ENCODE results near the gene ETFRF1. TPM values are rescaled to one million over a fixed set of nuclear protein-coding genes. Genes with fewer than 3 reads are reported as not detected.

ETFRF1 gene
- 10 to 100 TPM; 33.0 to 64.1 (median 42.0) TPM for polyA plus RNA-seq (ENCODE audit: insufficient read length in 4 of 4)

- peak; percentile 86 to 94 (median 92) for DNase-seq (ENCODE audit: low read depth in 4 of 4, low spot score in 3 of 4)
Measured at GRCh38 chr12:25195056-25195971, at the start of gene ETFRF1, which contains the start of gene DNAI7. Gene ETFRF1, plus strand, starts transcription at chr12:25195237. Its CDS starts 8,720 bp downstream, at chr12:25203957. Gene DNAI7, minus strand, starts transcription at chr12:25195160. Its CDS starts 82 bp downstream, at chr12:25195078.

GRCh38 chr12:25146686-25147085, 48.4 kb upstream of the ETFRF1 start:
- DNase-seq (ENCODE audit: low read depth in 4 of 4, low spot score in 3 of 4), result no peak

GRCh38 chr12:25151476-25151875, 43.6 kb upstream of the ETFRF1 start:
- DNase-seq (ENCODE audit: low read depth in 4 of 4, low spot score in 3 of 4), result peak; percentile 22 to 40 (median 26)

- no peak for DNase-seq (ENCODE audit: low read depth in 4 of 4, low spot score in 3 of 4)
Measured at GRCh38 chr12:25152055-25152454, 43.0 kb upstream of the ETFRF1 start.

- DNase-seq (ENCODE audit: low read depth in 4 of 4, low spot score in 3 of 4), result peak in 2 of 4 donors; percentile 1 to 6
Measured at GRCh38 chr12:25155022-25155576, 39.9 kb upstream of the ETFRF1 start.

GRCh38 chr12:25156061-25156460, 39.0 kb upstream of the ETFRF1 start:
- DNase-seq (ENCODE audit: low read depth in 4 of 4, low spot score in 3 of 4), result no peak

GRCh38 chr12:25162866-25163265, 32.2 kb upstream of the ETFRF1 start:
- no peak for DNase-seq (ENCODE audit: low read depth in 4 of 4, low spot score in 3 of 4)

GRCh38 chr12:25182765-25183164, 12.3 kb upstream of the ETFRF1 start:
- DNase-seq (ENCODE audit: low read depth in 4 of 4, low spot score in 3 of 4), result no peak

GRCh38 chr12:25184132-25184531, 10.9 kb upstream of the ETFRF1 start:
- no peak for DNase-seq (ENCODE audit: low read depth in 4 of 4, low spot score in 3 of 4)

- DNase-seq (ENCODE audit: low read depth in 4 of 4, low spot score in 3 of 4), result no peak
Measured at GRCh38 chr12:25186038-25186787, 8.8 kb upstream of the ETFRF1 start.

- no peak for DNase-seq (ENCODE audit: low read depth in 4 of 4, low spot score in 3 of 4)
Measured at GRCh38 chr12:25186788-25187402, 8.1 kb upstream of the ETFRF1 start.

GRCh38 chr12:25187781-25188180, 7.3 kb upstream of the ETFRF1 start:
- no peak for DNase-seq (ENCODE audit: low read depth in 4 of 4, low spot score in 3 of 4)

GRCh38 chr12:25189656-25190055, 5.4 kb upstream of the ETFRF1 start:
- no peak for DNase-seq (ENCODE audit: low read depth in 4 of 4, low spot score in 3 of 4)

- DNase-seq (ENCODE audit: low read depth in 4 of 4, low spot score in 3 of 4), result no peak
Measured at GRCh38 chr12:25190793-25191192, 4.2 kb upstream of the ETFRF1 start.

GRCh38 chr12:25194214-25194613, 823 bp upstream of the ETFRF1 start:
- DNase-seq (ENCODE audit: low read depth in 4 of 4, low spot score in 3 of 4), result peak in 3 of 4 donors; percentile 10 to 26 (median 12)

GRCh38 chr12:25194722-25195055, 348 bp upstream of the ETFRF1 start:
- peak in 1 of 4 donors; percentile 14 for DNase-seq (ENCODE audit: low read depth in 4 of 4, low spot score in 3 of 4)

- no peak for DNase-seq (ENCODE audit: low read depth in 4 of 4, low spot score in 3 of 4)
Measured at GRCh38 chr12:25197608-25198007, 2.6 kb downstream of the ETFRF1 start.

GRCh38 chr12:25200703-25201102, 5.7 kb downstream of the ETFRF1 start:
- DNase-seq (ENCODE audit: low read depth in 4 of 4, low spot score in 3 of 4), result no peak

- DNase-seq (ENCODE audit: low read depth in 4 of 4, low spot score in 3 of 4), result no peak
Measured at GRCh38 chr12:25202137-25202536, 7.1 kb downstream of the ETFRF1 start.

GRCh38 chr12:25207411-25207810, 12.4 kb downstream of the ETFRF1 start:
- DNase-seq (ENCODE audit: low read depth in 4 of 4, low spot score in 3 of 4), result no peak

GRCh38 chr12:25207846-25208245, 12.8 kb downstream of the ETFRF1 start:
- no peak for DNase-seq (ENCODE audit: low read depth in 4 of 4, low spot score in 3 of 4)
